ENCODE data around the gene RUFY1.
A peak's percentile ranks its signal among the peaks of the same experiment; 100 is the strongest.

The RUFY1 gene

GRCh38 chr5:179606071-179606909 is 55.9 kb downstream of the RUFY1 start:
- no peak for DNase-seq

GRCh38 chr5:179606910-179607159 is 56.5 kb downstream of the RUFY1 start:
- DNase-seq: no peak

GRCh38 chr5:179607160-179607931 is 57.0 kb downstream of the RUFY1 start:
- no peak for DNase-seq

- DNase-seq: no peak
These were observed 57.8 kb downstream of the RUFY1 start for GRCh38 chr5:179608131-179608581.

- no peak for DNase-seq
These were observed 59.4 kb downstream of the RUFY1 start for GRCh38 chr5:179609834-179610108.

- no peak for DNase-seq
These were observed 60.0 kb downstream of the RUFY1 start for GRCh38 chr5:179610109-179610902.

GRCh38 chr5:179610903-179611265 is 60.5 kb downstream of the RUFY1 start:
- no peak for DNase-seq

- no peak for DNase-seq
These were observed 62.5 kb downstream of the RUFY1 start for GRCh38 chr5:179612577-179613459.

- DNase-seq: no peak
These were observed 63.2 kb downstream of the RUFY1 start for GRCh38 chr5:179613460-179614071.

GRCh38 chr5:179614745-179615144 is 64.4 kb downstream of the RUFY1 start:
- DNase-seq: no peak

GRCh38 chr5:179615203-179615602 is 64.8 kb downstream of the RUFY1 start:
- no peak for DNase-seq

GRCh38 chr5:179616002-179616594 is 65.7 kb downstream of the RUFY1 start:
- no peak for DNase-seq

GRCh38 chr5:179617930-179618329 is 67.6 kb downstream of the RUFY1 start:
- no peak for DNase-seq

GRCh38 chr5:179618923-179619554 is 68.7 kb downstream of the RUFY1 start:
- DNase-seq: no peak

GRCh38 chr5:179619776-179620175 is 69.4 kb downstream of the RUFY1 start:
- no peak for DNase-seq

GRCh38 chr5:179620293-179620692 is 69.9 kb downstream of the RUFY1 start:
- no peak for DNase-seq

- DNase-seq: no peak
These were observed 70.5 kb downstream of the RUFY1 start for GRCh38 chr5:179620703-179621350.

- DNase-seq: no peak
These were observed 71.3 kb downstream of the RUFY1 start for GRCh38 chr5:179621551-179622214.

GRCh38 chr5:179623003-179623905 is 72.9 kb downstream of the RUFY1 start, which contains the start of gene HNRNPH1:
Gene HNRNPH1 (minus strand): TSS chr5:179623671. CDS start chr5:179623133, 538 bp downstream.
- peak; percentile 70 for DNase-seq

All from NCI-H1417 treated with DMSO at 0.1 percent for 48 hours (cell line).